ENCODE measurements around the gene CTTN. TPM values are rescaled to one million over a fixed set of nuclear protein-coding genes. Genes with fewer than 3 reads are reported as not detected.

Gene CTTN
- total RNA-seq, 1 experiment from 2014 or later: 224 TPM

DNA sequence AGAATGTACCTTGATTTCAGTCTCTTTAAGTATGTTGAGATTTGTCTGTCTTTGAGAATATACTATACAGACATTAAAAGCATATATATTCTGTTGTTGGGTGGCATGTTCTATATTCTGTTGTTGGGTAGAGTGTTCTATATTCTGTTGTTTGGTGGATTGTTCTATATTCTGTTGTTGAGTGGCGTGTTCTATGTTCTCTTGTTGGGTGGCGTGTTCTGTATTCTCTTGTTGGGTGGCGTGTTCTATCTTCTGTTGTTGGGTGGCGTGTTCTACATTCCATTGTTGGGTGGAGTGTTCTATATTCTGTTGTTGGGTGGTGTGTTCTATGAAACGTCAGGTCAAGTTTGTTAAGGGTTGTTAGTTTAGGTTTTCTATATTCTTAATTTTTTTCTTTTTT, 27.1 kb upstream of the CTTN start:
- Histone ChIP-seq H2BK20ac (ENCODE audit: low read depth, low read length, poor library complexity, severe bottlenecking) (no peak overlapping the region), H3K18ac (ENCODE audit: insufficient read length, low read depth, low read length) (no peak overlapping the region), H2BK15ac (ENCODE audit: low read depth, low read length) (no peak overlapping the region), H3K9me3 (ENCODE audit: control insufficient read depth, low read depth, low read length) (no peaks in the 10 kb centered on the region), H3K79me2 (ENCODE audit: insufficient read depth, low read length) (peaks cover 4% of the 10 kb centered on the region; the same call in 1 of the 2 replicates), H4K5ac (ENCODE audit: insufficient read length, low read depth, low read length) (no peak overlapping the region), H3K9ac (ENCODE audit: extremely low read depth, insufficient read length, low read length) (no peak overlapping the region), H3K4ac (ENCODE audit: low read depth, low read length) (no peak overlapping the region), H3K79me1 (ENCODE audit: insufficient read depth, low read depth, low read length, poor library complexity, severe bottlenecking) (peaks cover 3% of the 10 kb centered on the region), H3K23me2 (ENCODE audit: insufficient read length, low read depth, low read length, poor library complexity, severe bottlenecking) (no peaks in the 10 kb centered on the region), H2AFZ (ENCODE audit: low read length) (no peak overlapping the region), H3K4me2 (ENCODE audit: insufficient read depth, insufficient read length, low read length) (no peak overlapping the region), H2BK5ac (ENCODE audit: insufficient read length, low read length) (no peak overlapping the region), H2BK12ac (ENCODE audit: insufficient read length, low read depth, low read length) (no peak overlapping the region), H3K23ac (ENCODE audit: insufficient read length, low read depth, low read length) (no peak overlapping the region), H4K20me1 (ENCODE audit: control insufficient read depth, insufficient read depth, insufficient read length) (no peaks in the 10 kb centered on the region), H3K56ac (ENCODE audit: insufficient read length, low read depth, low read length) (no peak overlapping the region), H3K14ac (ENCODE audit: insufficient read depth, low read length) (no peak overlapping the region), H3T11ph (ENCODE audit: low read length) (no peak overlapping the region), H3K4me1 (ENCODE audit: insufficient read depth, low read length) (no peaks in the 10 kb centered on the region), H3K27me3 (ENCODE audit: insufficient read depth, low read length) (no peaks in the 10 kb centered on the region), H4K91ac (ENCODE audit: insufficient read length, low read depth, low read length) (no peak overlapping the region), H3K27ac (ENCODE audit: insufficient read length, low read depth, low read length) (no peak overlapping the region), H2BK120ac (ENCODE audit: low read depth, low read length, poor library complexity, severe bottlenecking) (no peak overlapping the region), H2AK5ac (ENCODE audit: insufficient read length, low read length) (no peak overlapping the region), H4K8ac (replicated peaks; ENCODE audit: insufficient read length, low read depth, low read length) (no peak overlapping the region)
- peaks cover 11 to 70% (median 27%) of the 10 kb centered on the region in 3 experiments for H3K36me3 Mint-ChIP-seq (ENCODE audit: insufficient read depth in 1 of 3, low read depth in 3 of 3)
- no peak overlapping the region for H3K4me3 Mint-ChIP-seq
- no peak for DNase-seq
- H3K27me3 Mint-ChIP-seq (ENCODE audit: low read depth): no peaks in the 10 kb centered on the region; the same call in 1 of the 2 replicates
- peaks cover 0 to 2% of the 10 kb centered on the region in 2 experiments; a peak in 2 of 5 replicates for H3K9me3 Mint-ChIP-seq
- WGBS (ENCODE audit: extremely low coverage, insufficient read length, low lambda C conversion rate): no CpG with 5 or more reads among the region's 5 CpGs
- TF ChIP-seq, protein P1, sequence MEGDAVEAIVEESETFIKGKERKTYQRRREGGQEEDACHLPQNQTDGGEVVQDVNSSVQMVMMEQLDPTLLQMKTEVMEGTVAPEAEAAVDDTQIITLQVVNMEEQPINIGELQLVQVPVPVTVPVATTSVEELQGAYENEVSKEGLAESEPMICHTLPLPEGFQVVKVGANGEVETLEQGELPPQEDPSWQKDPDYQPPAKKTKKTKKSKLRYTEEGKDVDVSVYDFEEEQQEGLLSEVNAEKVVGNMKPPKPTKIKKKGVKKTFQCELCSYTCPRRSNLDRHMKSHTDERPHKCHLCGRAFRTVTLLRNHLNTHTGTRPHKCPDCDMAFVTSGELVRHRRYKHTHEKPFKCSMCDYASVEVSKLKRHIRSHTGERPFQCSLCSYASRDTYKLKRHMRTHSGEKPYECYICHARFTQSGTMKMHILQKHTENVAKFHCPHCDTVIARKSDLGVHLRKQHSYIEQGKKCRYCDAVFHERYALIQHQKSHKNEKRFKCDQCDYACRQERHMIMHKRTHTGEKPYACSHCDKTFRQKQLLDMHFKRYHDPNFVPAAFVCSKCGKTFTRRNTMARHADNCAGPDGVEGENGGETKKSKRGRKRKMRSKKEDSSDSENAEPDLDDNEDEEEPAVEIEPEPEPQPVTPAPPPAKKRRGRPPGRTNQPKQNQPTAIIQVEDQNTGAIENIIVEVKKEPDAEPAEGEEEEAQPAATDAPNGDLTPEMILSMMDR (conservative IDR thresholded peaks at IDR 0.05): no peak
- no peak overlapping the region for H3K27ac Mint-ChIP-seq
- no peaks in the 10 kb centered on the region for H3K4me1 Mint-ChIP-seq

All from H9 (cell line).